Calu3 (cell line): Measurements from ENCODE around the gene OPHN1. TPM values are rescaled to one million over a fixed set of nuclear protein-coding genes. Genes with fewer than 3 reads are reported as not detected.

Experiments
- BruUV-seq: library from RNA; stranded (reverse); fragments of 400-500 nt; replicated peaks from 2 replicates; lab custom pipeline; 2021; lab: Mats Ljungman, UMichigan
- CTCF ChIA-PET: fragments of 300-600 bp; sonication (Branson Sonifier 250); formaldehyde crosslinking; loops from one replicate; lab custom pipeline; 2022; ENCODE audit warnings: antibody characterized with exemption; lab: Charles Lee
- DNase-seq: peaks from one replicate; pipeline ENCODE4 v3.0.0; 2022
- H3K27ac Mint-ChIP-seq: one replicate; pipeline ENCODE4 v1.8.0; 2022; ENCODE audit warnings: mixed read lengths; ENCODE audit not compliant: unreplicated experiment
- H3K27me3 Mint-ChIP-seq: one replicate; pipeline ENCODE4 v1.8.0; 2022; ENCODE audit warnings: mixed read lengths; ENCODE audit not compliant: unreplicated experiment
- H3K36me3 Mint-ChIP-seq: one replicate; pipeline ENCODE4 v1.8.0; 2022; ENCODE audit warnings: mild to moderate bottlenecking, moderate library complexity, mixed read lengths; ENCODE audit not compliant: insufficient read depth, unreplicated experiment
- H3K4me1 Mint-ChIP-seq: one replicate; pipeline ENCODE4 v1.8.0; 2022; ENCODE audit warnings: mild to moderate bottlenecking, low read depth, mixed read lengths; ENCODE audit not compliant: unreplicated experiment
- H3K4me3 Mint-ChIP-seq: one replicate; pipeline ENCODE4 v1.8.0; 2022; ENCODE audit warnings: mild to moderate bottlenecking, low read depth, moderate library complexity, mixed read lengths; ENCODE audit not compliant: unreplicated experiment
- H3K9me3 Mint-ChIP-seq: one replicate; pipeline ENCODE4 v1.8.0; 2022; ENCODE audit warnings: low read depth, mixed read lengths; ENCODE audit not compliant: unreplicated experiment
- CTCF ChIP-seq: fragments of 200-600 bp; IDR thresholded peaks from one replicate; pipeline ENCODE4 v1.8.0; 2022; ENCODE audit warnings: antibody characterized with exemption; ENCODE audit not compliant: unreplicated experiment
- intact Hi-C: fragments of 100-400 bp; cut with micrococcal nuclease; formaldehyde crosslinking; loops from one replicate; pipeline ENCODE4 v1.10.0; 2022; ENCODE audit not compliant: unreplicated experiment
- total RNA-seq: library from RNA; stranded (reverse); gene quantifications from 2 replicates; pipeline ENCODE4 v1.2.3, GENCODE V29; 2022

The OPHN1 gene
- total RNA-seq, 1 experiment from 2014 or later, result 13.1 TPM

GRCh38 chrX:68428431-68428830, 4.9 kb downstream of the OPHN1 start:
- CTCF ChIA-PET, result no interaction called here
- TF ChIP-seq CTCF, result no peak
- intact Hi-C loops, result no loop called here
- no peak for DNase-seq
- BruUV-seq, result no TSS peak
- H3K27me3 Mint-ChIP-seq, result no peaks in the 10 kb centered on the region
- no peak overlapping the region for H3K27ac Mint-ChIP-seq
- H3K4me1 Mint-ChIP-seq, result no peaks in the 10 kb centered on the region
- peaks cover 9% of the 10 kb centered on the region for H3K36me3 Mint-ChIP-seq
- no peaks in the 10 kb centered on the region for H3K9me3 Mint-ChIP-seq
- H3K4me3 Mint-ChIP-seq, result no peak overlapping the region

- intact Hi-C loops, result no loop called here
- Mint-ChIP-seq H3K4me3 (no peak overlapping the region), H3K27me3 (no peaks in the 10 kb centered on the region), H3K27ac (no peak overlapping the region), H3K9me3 (no peaks in the 10 kb centered on the region), H3K36me3 (no peaks in the 10 kb centered on the region), H3K4me1 (no peaks in the 10 kb centered on the region)
- CTCF ChIA-PET, result no interaction called here
- no peak for DNase-seq
- TF ChIP-seq CTCF, result no peak
- no TSS peak for BruUV-seq
Measured at GRCh38 chrX:68424719-68425118, 8.6 kb downstream of the OPHN1 start.

DNA sequence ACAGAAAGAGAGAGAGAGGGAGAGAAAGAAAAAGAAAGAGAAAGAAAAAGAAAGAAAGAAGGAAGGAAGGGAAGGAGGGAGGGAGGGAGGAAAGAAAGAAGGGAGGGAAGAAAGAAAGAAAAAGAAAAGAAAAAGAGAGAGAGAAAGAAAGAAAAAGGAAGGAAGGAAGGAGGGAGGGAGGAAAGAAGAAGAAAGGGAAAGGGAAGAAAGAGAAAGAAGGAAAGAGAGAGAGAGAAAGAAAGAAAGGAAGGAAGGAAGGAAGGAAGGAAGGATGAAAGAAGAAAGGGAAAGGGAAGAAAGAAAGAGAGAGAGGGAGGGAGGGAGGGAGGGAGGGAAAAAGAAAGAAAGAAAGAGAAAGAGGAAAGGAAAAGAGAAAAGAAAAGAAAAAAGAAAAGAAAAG, 10.8 kb downstream of the OPHN1 start:
- Mint-ChIP-seq H3K9me3 (no peaks in the 10 kb centered on the region), H3K4me1 (peaks cover 7% of the 10 kb centered on the region), H3K4me3 (no peak overlapping the region), H3K27ac (no peak overlapping the region), H3K27me3 (no peaks in the 10 kb centered on the region), H3K36me3 (no peaks in the 10 kb centered on the region)
- DNase-seq, result no peak
- intact Hi-C loops, result no loop called here
- CTCF ChIA-PET, result no interaction called here
- BruUV-seq, result no TSS peak
- TF ChIP-seq CTCF, result no peak

GRCh38 chrX:68421636-68422035, 11.7 kb downstream of the OPHN1 start:
- H3K27me3 Mint-ChIP-seq, result no peaks in the 10 kb centered on the region
- H3K4me3 Mint-ChIP-seq, result no peak overlapping the region
- intact Hi-C loops, result no loop called here
- H3K27ac Mint-ChIP-seq, result no peak overlapping the region
- CTCF ChIA-PET, result no interaction called here
- no peak for TF ChIP-seq CTCF
- H3K36me3 Mint-ChIP-seq, result no peaks in the 10 kb centered on the region
- DNase-seq, result no peak
- no peaks in the 10 kb centered on the region for H3K9me3 Mint-ChIP-seq
- peaks cover 7% of the 10 kb centered on the region for H3K4me1 Mint-ChIP-seq
- no TSS peak for BruUV-seq

- no peak for DNase-seq
- Mint-ChIP-seq H3K36me3 (no peaks in the 10 kb centered on the region), H3K4me3 (no peak overlapping the region), H3K9me3 (no peaks in the 10 kb centered on the region), H3K27me3 (no peaks in the 10 kb centered on the region), H3K4me1 (peaks cover 7% of the 10 kb centered on the region), H3K27ac (no peak overlapping the region)
- intact Hi-C loops, result no loop called here
- no TSS peak for BruUV-seq
- no peak for TF ChIP-seq CTCF
- CTCF ChIA-PET, result interaction anchor here (0.7 kb wide), 1 partner anchor 22 kb away, joined by 3 read pairs; no protein-coding TSS in a partner anchor
Measured at GRCh38 chrX:68420559-68420958, 12.7 kb downstream of the OPHN1 start.
